Activated CD4-positive, alpha-beta T cell treated with anti-CD3 and anti-CD28 coated beads, Interleukin-2, Interleukin-4, amounts not matched to agents 100 ng/mL and 50 ng/mL, durations not matched to agents 16 hours and 8 hours (primary cell): ENCODE results near the gene ARTN.

Experiments used
- DNase-seq: peaks from one replicate; pipeline ENCODE4 v3.0.0-alpha.2; 2020; ENCODE audit warnings: low spot score

ARTN gene

GRCh38 chr1:43947061-43947873, 13.7 kb downstream of the ARTN start:
- no peak for DNase-seq

- no peak for DNase-seq
Observed at GRCh38 chr1:43947874-43948437, 14.4 kb downstream of the ARTN start.

GRCh38 chr1:43949678-43950077, 16.1 kb downstream of the ARTN start:
- no peak for DNase-seq

GRCh38 chr1:43951021-43951985, 17.7 kb downstream of the ARTN start:
- DNase-seq = no peak

GRCh38 chr1:43952731-43953346, 19.2 kb downstream of the ARTN start:
- DNase-seq = no peak

- DNase-seq = no peak
Observed at GRCh38 chr1:43953361-43953760, 19.8 kb downstream of the ARTN start.

- DNase-seq = no peak
Observed at GRCh38 chr1:43954036-43954435, 20.4 kb downstream of the ARTN start.

- DNase-seq = no peak
Observed at GRCh38 chr1:43956234-43956633, 22.6 kb downstream of the ARTN start.

GRCh38 chr1:43957407-43958040, 23.9 kb downstream of the ARTN start:
- no peak for DNase-seq

- no peak for DNase-seq
Observed at GRCh38 chr1:43958351-43959255, 25.0 kb downstream of the ARTN start.

GRCh38 chr1:43960798-43961197, 27.2 kb downstream of the ARTN start:
- DNase-seq = no peak

GRCh38 chr1:43961692-43962091, 28.1 kb downstream of the ARTN start:
- DNase-seq = no peak

GRCh38 chr1:43962324-43962723, 28.7 kb downstream of the ARTN start:
- DNase-seq = no peak

- DNase-seq = no peak
Observed at GRCh38 chr1:43963006-43963405, 29.4 kb downstream of the ARTN start.

GRCh38 chr1:43963890-43964289, 30.3 kb downstream of the ARTN start:
- no peak for DNase-seq

- DNase-seq = no peak
Observed at GRCh38 chr1:43965316-43965715, 31.7 kb downstream of the ARTN start.

- no peak for DNase-seq
Observed at GRCh38 chr1:43968348-43968948, 34.8 kb downstream of the ARTN start.

- DNase-seq = no peak
Observed at GRCh38 chr1:43969416-43969745, 35.8 kb downstream of the ARTN start.

GRCh38 chr1:43969746-43970466, 36.3 kb downstream of the ARTN start, which contains the start of gene DPH2:
TSS of gene DPH2 (plus strand) at chr1:43970010. CDS start at chr1:43970176, 166 bp downstream.
- peak; percentile 98 for DNase-seq

GRCh38 chr1:43970502-43970901, 36.9 kb downstream of the ARTN start:
- DNase-seq = no peak
